Tibial nerve (tissue), 4 donors: ENCODE measurements around the gene GPR75.

Experiments used
- EP300 ChIP-seq, 2 donors: sonication (generic); formaldehyde crosslinking; IDR thresholded peaks; one replicate each; pipeline ENCODE4 v1.6.1; 2017; ENCODE audit warnings: antibody characterized with exemption in 2 of 2, mild to moderate bottlenecking in 1 of 2
- POLR2A ChIP-seq, 2 donors: fragments of 450-650 bp; IDR thresholded peaks; one replicate each; pipeline ENCODE4 v1.6.1; 2017; ENCODE audit warnings: antibody characterized with exemption in 2 of 2, mild to moderate bottlenecking in 2 of 2, moderate library complexity in 2 of 2
- TF ChIP-seq, protein P1 (sequence below), 5 experiments: fragments of 200-600 bp in 3 of 5; fragments of 450-650 bp in 2 of 5; sonication (generic) in 3 of 5; IDR thresholded peaks; one replicate each; pipeline ENCODE4 v1.5.1; 2016 to 2019; ENCODE audit warnings: antibody characterized with exemption in 5 of 5, mild to moderate bottlenecking in 3 of 5, moderate library complexity in 2 of 5

DNA sequence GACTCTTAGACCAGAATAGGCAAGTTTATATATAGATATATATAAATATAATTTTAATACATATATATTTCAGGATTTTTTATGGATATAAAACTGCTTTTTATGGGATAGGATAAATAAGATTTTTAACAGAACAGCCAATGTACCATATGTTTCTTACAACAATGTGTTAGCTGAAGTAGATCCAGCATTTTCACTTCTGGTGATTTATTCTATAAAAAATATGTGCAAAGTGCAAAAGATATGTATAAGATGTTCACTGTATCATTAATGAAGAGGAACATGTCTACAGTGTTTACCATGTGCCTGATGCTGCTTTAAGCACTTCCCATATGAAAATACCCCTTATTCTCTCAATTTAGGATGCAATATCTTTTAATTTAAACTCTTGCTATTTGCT, 22.2 kb upstream of the GPR75 start:
- TF ChIP-seq, protein P1, sequence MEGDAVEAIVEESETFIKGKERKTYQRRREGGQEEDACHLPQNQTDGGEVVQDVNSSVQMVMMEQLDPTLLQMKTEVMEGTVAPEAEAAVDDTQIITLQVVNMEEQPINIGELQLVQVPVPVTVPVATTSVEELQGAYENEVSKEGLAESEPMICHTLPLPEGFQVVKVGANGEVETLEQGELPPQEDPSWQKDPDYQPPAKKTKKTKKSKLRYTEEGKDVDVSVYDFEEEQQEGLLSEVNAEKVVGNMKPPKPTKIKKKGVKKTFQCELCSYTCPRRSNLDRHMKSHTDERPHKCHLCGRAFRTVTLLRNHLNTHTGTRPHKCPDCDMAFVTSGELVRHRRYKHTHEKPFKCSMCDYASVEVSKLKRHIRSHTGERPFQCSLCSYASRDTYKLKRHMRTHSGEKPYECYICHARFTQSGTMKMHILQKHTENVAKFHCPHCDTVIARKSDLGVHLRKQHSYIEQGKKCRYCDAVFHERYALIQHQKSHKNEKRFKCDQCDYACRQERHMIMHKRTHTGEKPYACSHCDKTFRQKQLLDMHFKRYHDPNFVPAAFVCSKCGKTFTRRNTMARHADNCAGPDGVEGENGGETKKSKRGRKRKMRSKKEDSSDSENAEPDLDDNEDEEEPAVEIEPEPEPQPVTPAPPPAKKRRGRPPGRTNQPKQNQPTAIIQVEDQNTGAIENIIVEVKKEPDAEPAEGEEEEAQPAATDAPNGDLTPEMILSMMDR (IDR thresholded peaks at IDR 0.05), result no peak
- no peak for TF ChIP-seq POLR2A (IDR thresholded peaks at IDR 0.05)
- no peak for TF ChIP-seq EP300 (IDR thresholded peaks at IDR 0.05)
